ENCODE results near the gene EIF1.

Gene EIF1

GRCh38 chr17:41649923-41650519 is 38.7 kb upstream of the EIF1 start:
- Histone ChIP-seq H3K9me3 (ENCODE audit: control insufficient read depth in 2 of 2, low read length in 2 of 2) (no peaks in the 10 kb centered on the region), H3K27me3 (ENCODE audit: control insufficient read depth in 2 of 2, insufficient read depth in 2 of 2, low read length in 2 of 2) (no peaks in the 10 kb centered on the region), H3K36me3 (ENCODE audit: control insufficient read depth in 2 of 2, insufficient read depth in 2 of 2, low read length in 2 of 2) (no peaks in the 10 kb centered on the region), H3K9ac (ENCODE audit: low read depth in 1 of 2, low read length in 2 of 2) (peak overlapping the region; percentile 15 to 74), H3K27ac (ENCODE audit: low read depth in 2 of 2, low read length in 2 of 2) (peak overlapping the region; percentile 89 to 98), H3K4me1 (ENCODE audit: control insufficient read depth in 2 of 2, insufficient read depth in 2 of 2, low read length in 2 of 2) (peaks cover 60 to 69% of the 10 kb centered on the region in 2 donors), H3K4me3 (ENCODE audit: low read length in 2 of 2) (no peak overlapping the region)

GRCh38 chr17:41650794-41651624 is 37.7 kb upstream of the EIF1 start:
- Histone ChIP-seq H3K4me3 (ENCODE audit: low read length in 2 of 2) (no peak overlapping the region), H3K4me1 (ENCODE audit: control insufficient read depth in 2 of 2, insufficient read depth in 2 of 2, low read length in 2 of 2) (peaks cover 67 to 78% of the 10 kb centered on the region in 2 donors), H3K27ac (ENCODE audit: low read depth in 2 of 2, low read length in 2 of 2) (peak overlapping the region; percentile 98 to 99)

GRCh38 chr17:41651625-41652460 is 36.8 kb upstream of the EIF1 start:
- Histone ChIP-seq H3K27ac (ENCODE audit: low read depth in 2 of 2, low read length in 2 of 2) (peak overlapping the region; percentile 98 to 99), H3K36me3 (ENCODE audit: control insufficient read depth in 2 of 2, insufficient read depth in 2 of 2, low read length in 2 of 2) (no peaks in the 10 kb centered on the region), H3K9ac (ENCODE audit: low read depth in 1 of 2, low read length in 2 of 2) (peak overlapping the region; percentile 74 to 77), H3K27me3 (ENCODE audit: control insufficient read depth in 2 of 2, insufficient read depth in 2 of 2, low read length in 2 of 2) (no peaks in the 10 kb centered on the region), H3K4me1 (ENCODE audit: control insufficient read depth in 2 of 2, insufficient read depth in 2 of 2, low read length in 2 of 2) (peaks cover 75 to 86% of the 10 kb centered on the region in 2 donors), H3K9me3 (ENCODE audit: control insufficient read depth in 2 of 2, low read length in 2 of 2) (no peaks in the 10 kb centered on the region), H3K4me3 (ENCODE audit: low read length in 2 of 2) (no peak overlapping the region)

More at GRCh38 chr17:41650794-41651624, 37.7 kb upstream of the EIF1 start:
- Histone ChIP-seq H3K9me3 (ENCODE audit: control insufficient read depth in 2 of 2, low read length in 2 of 2) (no peaks in the 10 kb centered on the region), H3K36me3 (ENCODE audit: control insufficient read depth in 2 of 2, insufficient read depth in 2 of 2, low read length in 2 of 2) (no peaks in the 10 kb centered on the region), H3K9ac (ENCODE audit: low read depth in 1 of 2, low read length in 2 of 2) (peak overlapping the region; percentile 74 to 77), H3K27me3 (ENCODE audit: control insufficient read depth in 2 of 2, insufficient read depth in 2 of 2, low read length in 2 of 2) (no peaks in the 10 kb centered on the region)

- H3K36me3 ChIP-seq (ENCODE audit: control insufficient read depth in 2 of 2, insufficient read depth in 2 of 2, low read length in 2 of 2), result no peaks in the 10 kb centered on the region
- H3K9ac ChIP-seq (ENCODE audit: low read depth in 1 of 2, low read length in 2 of 2), result peak overlapping the region in 1 of 2 donors; percentile 68
- H3K4me3 ChIP-seq (ENCODE audit: low read length in 2 of 2), result no peak overlapping the region
- H3K27ac ChIP-seq (ENCODE audit: low read depth in 2 of 2, low read length in 2 of 2), result peak overlapping the region; percentile 98 to 99
- H3K9me3 ChIP-seq (ENCODE audit: control insufficient read depth in 2 of 2, low read length in 2 of 2), result no peaks in the 10 kb centered on the region
- peaks cover 78 to 90% of the 10 kb centered on the region in 2 donors for H3K4me1 ChIP-seq (ENCODE audit: control insufficient read depth in 2 of 2, insufficient read depth in 2 of 2, low read length in 2 of 2)
- H3K27me3 ChIP-seq (ENCODE audit: control insufficient read depth in 2 of 2, insufficient read depth in 2 of 2, low read length in 2 of 2), result no peaks in the 10 kb centered on the region
These were observed 36.2 kb upstream of the EIF1 start for GRCh38 chr17:41652461-41652970.

- peak overlapping the region; percentile 98 to 99 for H3K27ac ChIP-seq (ENCODE audit: low read depth in 2 of 2, low read length in 2 of 2)
- H3K4me1 ChIP-seq (ENCODE audit: control insufficient read depth in 2 of 2, insufficient read depth in 2 of 2, low read length in 2 of 2), result peaks cover 76 to 90% of the 10 kb centered on the region in 2 donors
- H3K4me3 ChIP-seq (ENCODE audit: low read length in 2 of 2), result peak overlapping the region in 1 of 2 donors; percentile 7
These were observed 35.3 kb upstream of the EIF1 start for GRCh38 chr17:41653421-41653820.

GRCh38 chr17:41653892-41654677 is 34.6 kb upstream of the EIF1 start:
- H3K4me1 ChIP-seq (ENCODE audit: control insufficient read depth in 2 of 2, insufficient read depth in 2 of 2, low read length in 2 of 2), result peaks cover 78 to 90% of the 10 kb centered on the region in 2 donors
- peak overlapping the region; percentile 98 to 99 for H3K27ac ChIP-seq (ENCODE audit: low read depth in 2 of 2, low read length in 2 of 2)
- no peaks in the 10 kb centered on the region for H3K9me3 ChIP-seq (ENCODE audit: control insufficient read depth in 2 of 2, low read length in 2 of 2)
- no peaks in the 10 kb centered on the region for H3K27me3 ChIP-seq (ENCODE audit: control insufficient read depth in 2 of 2, insufficient read depth in 2 of 2, low read length in 2 of 2)
- H3K9ac ChIP-seq (ENCODE audit: low read depth in 1 of 2, low read length in 2 of 2), result peak overlapping the region; percentile 80 to 92
- H3K4me3 ChIP-seq (ENCODE audit: low read length in 2 of 2), result peak overlapping the region in 1 of 2 donors; percentile 7
- H3K36me3 ChIP-seq (ENCODE audit: control insufficient read depth in 2 of 2, insufficient read depth in 2 of 2, low read length in 2 of 2), result no peaks in the 10 kb centered on the region

More at GRCh38 chr17:41653421-41653820, 35.3 kb upstream of the EIF1 start:
- Histone ChIP-seq H3K27me3 (ENCODE audit: control insufficient read depth in 2 of 2, insufficient read depth in 2 of 2, low read length in 2 of 2) (no peaks in the 10 kb centered on the region), H3K9ac (ENCODE audit: low read depth in 1 of 2, low read length in 2 of 2) (peak overlapping the region; percentile 44 to 66), H3K36me3 (ENCODE audit: control insufficient read depth in 2 of 2, insufficient read depth in 2 of 2, low read length in 2 of 2) (no peaks in the 10 kb centered on the region), H3K9me3 (ENCODE audit: control insufficient read depth in 2 of 2, low read length in 2 of 2) (no peaks in the 10 kb centered on the region)

GRCh38 chr17:41654678-41655607 is 33.7 kb upstream of the EIF1 start:
- Histone ChIP-seq H3K27me3 (ENCODE audit: control insufficient read depth in 2 of 2, insufficient read depth in 2 of 2, low read length in 2 of 2) (no peaks in the 10 kb centered on the region), H3K36me3 (ENCODE audit: control insufficient read depth in 2 of 2, insufficient read depth in 2 of 2, low read length in 2 of 2) (no peaks in the 10 kb centered on the region), H3K27ac (ENCODE audit: low read depth in 2 of 2, low read length in 2 of 2) (peak overlapping the region; percentile 98 to 99), H3K9me3 (ENCODE audit: control insufficient read depth in 2 of 2, low read length in 2 of 2) (no peaks in the 10 kb centered on the region), H3K9ac (ENCODE audit: low read depth in 1 of 2, low read length in 2 of 2) (peak overlapping the region; percentile 80 to 92), H3K4me1 (ENCODE audit: control insufficient read depth in 2 of 2, insufficient read depth in 2 of 2, low read length in 2 of 2) (peaks cover 76 to 82% of the 10 kb centered on the region in 2 donors), H3K4me3 (ENCODE audit: low read length in 2 of 2) (peak overlapping the region in 1 of 2 donors; percentile 31)

- Histone ChIP-seq H3K4me1 (ENCODE audit: control insufficient read depth in 2 of 2, insufficient read depth in 2 of 2, low read length in 2 of 2) (peaks cover 75 to 76% of the 10 kb centered on the region in 2 donors), H3K9ac (ENCODE audit: low read depth in 1 of 2, low read length in 2 of 2) (peak overlapping the region; percentile 80 to 92), H3K36me3 (ENCODE audit: control insufficient read depth in 2 of 2, insufficient read depth in 2 of 2, low read length in 2 of 2) (no peaks in the 10 kb centered on the region), H3K4me3 (ENCODE audit: low read length in 2 of 2) (peak overlapping the region in 1 of 2 donors; percentile 31), H3K27me3 (ENCODE audit: control insufficient read depth in 2 of 2, insufficient read depth in 2 of 2, low read length in 2 of 2) (no peaks in the 10 kb centered on the region), H3K27ac (ENCODE audit: low read depth in 2 of 2, low read length in 2 of 2) (peak overlapping the region; percentile 98 to 99), H3K9me3 (ENCODE audit: control insufficient read depth in 2 of 2, low read length in 2 of 2) (no peaks in the 10 kb centered on the region)
These were observed 33.0 kb upstream of the EIF1 start for GRCh38 chr17:41655611-41656111.
